Measurements from ENCODE around the gene SYK. TPM values are rescaled to one million over a fixed set of nuclear protein-coding genes. Genes with fewer than 3 reads are reported as not detected.
A peak's percentile ranks its signal among the peaks of the same experiment; 100 is the strongest.

Gene SYK
- polyA plus RNA-seq, 3 donors = 51.1 to 186 (median 177) TPM

GRCh38 chr9:90774071-90774470 lies 27.5 kb upstream of the SYK start:
- H3K4me2 ChIP-seq (replicated peaks; ENCODE audit: extremely low read depth, low read length, poor library complexity, severe bottlenecking) = peak overlapping the region; percentile 26
- H3K79me2 ChIP-seq (ENCODE audit: insufficient read depth, low read length) = no peaks in the 10 kb centered on the region
- H3K27ac ChIP-seq (ENCODE audit: low read depth in 1 of 2, low read length in 2 of 2) = peak overlapping the region; percentile 8 to 65
- H3K36me3 Mint-ChIP-seq = no peaks in the 10 kb centered on the region
- no peak overlapping the region for H2AFZ ChIP-seq (ENCODE audit: insufficient read depth, low read depth, low read length, poor library complexity, severe bottlenecking)
- H3K9me3 Mint-ChIP-seq = peaks cover 0 to 3% (median 0%) of the 10 kb centered on the region in 7 donors
- peaks cover 59% of the 10 kb centered on the region for H3K4me1 Mint-ChIP-seq
- peaks cover 58 to 59% of the 10 kb centered on the region in 2 donors for H3K4me1 ChIP-seq (ENCODE audit: control insufficient read depth in 1 of 2, insufficient read depth in 2 of 2, low read length in 2 of 2)
- H3K9ac ChIP-seq (ENCODE audit: insufficient read depth, low read length, poor library complexity, severe bottlenecking) = no peak overlapping the region
- no peaks in the 10 kb centered on the region for H4K20me1 ChIP-seq (ENCODE audit: insufficient read depth, low read length)
- H3K27ac Mint-ChIP-seq = peak overlapping the region in 5 of 7 donors; percentile 30 to 75 (median 55)
- H3K4me3 Mint-ChIP-seq = peak overlapping the region in 1 of 2 donors; percentile 30
- no peaks in the 10 kb centered on the region for H3K27me3 ChIP-seq (ENCODE audit: control insufficient read depth in 2 of 2, insufficient read depth in 2 of 2, low read length in 2 of 2)
- 100% methylated on average over 1 of the region's 3 CpGs for WGBS (ENCODE audit: insufficient coverage)
- intact Hi-C loops (cut with micrococcal nuclease) = loop anchor here (5.0 to 10.0 kb wide), 2 partner anchors 33 to 51 kb away; no protein-coding TSS in a partner anchor
- TF ChIP-seq CTCF (IDR thresholded peaks at IDR 0.05) = no peak
- peaks cover 0 to 1% (median 0%) of the 10 kb centered on the region in 3 donors for H3K27me3 Mint-ChIP-seq (ENCODE audit: low read depth in 3 of 3)
- no peaks in the 10 kb centered on the region for H3K36me3 ChIP-seq (replicated peaks in 1 of 2; ENCODE audit: control insufficient read depth in 1 of 2, insufficient read depth in 2 of 2, low read length in 2 of 2)
- H3K4me3 ChIP-seq (replicated peaks in 1 of 3; ENCODE audit: low read depth in 2 of 3, low read length in 3 of 3) = peak overlapping the region in 1 of 3 experiments; percentile 10
- no peaks in the 10 kb centered on the region for H3K9me3 ChIP-seq (replicated peaks in 1 of 2; ENCODE audit: control insufficient read depth in 1 of 2, insufficient read depth in 1 of 2, low read length in 2 of 2)
- DNase-seq = peak in 1 of 3 donors; percentile 30

- H3K27ac Mint-ChIP-seq = peak overlapping the region in 4 of 7 donors; percentile 9 to 75 (median 48)
- peaks cover 0 to 3% (median 0%) of the 10 kb centered on the region in 7 donors for H3K9me3 Mint-ChIP-seq
- intact Hi-C loops (cut with micrococcal nuclease) = loop anchor here (5.0 to 10.0 kb wide), 2 partner anchors 33 to 50 kb away; no protein-coding TSS in a partner anchor
Measured at GRCh38 chr9:90774682-90775081, 26.9 kb upstream of the SYK start.

More at GRCh38 chr9:90774682-90775081, 26.9 kb upstream of the SYK start:
- Histone ChIP-seq H3K79me2 (ENCODE audit: insufficient read depth, low read length) (no peaks in the 10 kb centered on the region), H3K4me3 (replicated peaks in 1 of 3; ENCODE audit: low read depth in 2 of 3, low read length in 3 of 3) (no peak overlapping the region), H3K27ac (ENCODE audit: low read depth in 1 of 2, low read length in 2 of 2) (peak overlapping the region; percentile 8 to 65), H3K27me3 (ENCODE audit: control insufficient read depth in 2 of 2, insufficient read depth in 2 of 2, low read length in 2 of 2) (no peaks in the 10 kb centered on the region), H4K20me1 (ENCODE audit: insufficient read depth, low read length) (no peaks in the 10 kb centered on the region), H3K9me3 (replicated peaks in 1 of 2; ENCODE audit: control insufficient read depth in 1 of 2, insufficient read depth in 1 of 2, low read length in 2 of 2) (no peaks in the 10 kb centered on the region), H3K4me2 (replicated peaks; ENCODE audit: extremely low read depth, low read length, poor library complexity, severe bottlenecking) (no peak overlapping the region), H2AFZ (ENCODE audit: insufficient read depth, low read depth, low read length, poor library complexity, severe bottlenecking) (no peak overlapping the region), H3K9ac (ENCODE audit: insufficient read depth, low read length, poor library complexity, severe bottlenecking) (no peak overlapping the region), H3K36me3 (replicated peaks in 1 of 2; ENCODE audit: control insufficient read depth in 1 of 2, insufficient read depth in 2 of 2, low read length in 2 of 2) (no peaks in the 10 kb centered on the region), H3K4me1 (ENCODE audit: control insufficient read depth in 1 of 2, insufficient read depth in 2 of 2, low read length in 2 of 2) (peaks cover 52 to 54% of the 10 kb centered on the region in 2 donors)
- DNase-seq = peak; percentile 40 to 75 (median 64)
- Mint-ChIP-seq H3K4me1 (peaks cover 53% of the 10 kb centered on the region), H3K36me3 (no peaks in the 10 kb centered on the region), H3K4me3 (no peak overlapping the region), H3K27me3 (ENCODE audit: low read depth in 3 of 3) (peaks cover 0 to 1% (median 0%) of the 10 kb centered on the region in 3 donors)
- TF ChIP-seq CTCF (IDR thresholded peaks at IDR 0.05) = no peak
- 7% methylated on average over 3 of the region's 3 CpGs for WGBS (ENCODE audit: insufficient coverage)

Measured in CD14-positive monocyte (primary cell).